ENCODE data around the gene SLC1A2.

GRCh38 chr11:35245786-35246185, 173.6 kb downstream of the SLC1A2 start:
- no peak for TF ChIP-seq EZH2phosphoT487 (IDR thresholded peaks at IDR 0.05; ENCODE audit: borderline replicate concordance, low read depth, low read length)
- no peak for TF ChIP-seq CTCF (conservative IDR thresholded peaks at IDR 0.05; ENCODE audit: low read length)
